Sigmoid colon (tissue), 4 donors: ENCODE measurements around the gene PCSK5.

ENCODE experiments used
- EP300 ChIP-seq, 4 donors: sonication (generic); formaldehyde crosslinking; IDR thresholded peaks; one replicate each; pipeline ENCODE4 v1.6.1; 2017; ENCODE audit warnings: antibody characterized with exemption in 4 of 4
- POLR2AphosphoS5 ChIP-seq, 4 donors: sonication (generic); formaldehyde crosslinking; IDR thresholded peaks; one replicate each; pipeline ENCODE4 v1.6.1; 2017; ENCODE audit warnings: antibody characterized with exemption in 4 of 4
- TF ChIP-seq, protein P1 (sequence below), 4 experiments: fragments of 450-650 bp in 3 of 4; fragments of 200-600 bp in 1 of 4; IDR thresholded peaks; one replicate each; pipeline ENCODE4 v1.5.1; 2016 to 2019; ENCODE audit warnings: antibody characterized with exemption in 4 of 4, mild to moderate bottlenecking in 3 of 4, moderate library complexity in 2 of 4

- TF ChIP-seq, protein P1, sequence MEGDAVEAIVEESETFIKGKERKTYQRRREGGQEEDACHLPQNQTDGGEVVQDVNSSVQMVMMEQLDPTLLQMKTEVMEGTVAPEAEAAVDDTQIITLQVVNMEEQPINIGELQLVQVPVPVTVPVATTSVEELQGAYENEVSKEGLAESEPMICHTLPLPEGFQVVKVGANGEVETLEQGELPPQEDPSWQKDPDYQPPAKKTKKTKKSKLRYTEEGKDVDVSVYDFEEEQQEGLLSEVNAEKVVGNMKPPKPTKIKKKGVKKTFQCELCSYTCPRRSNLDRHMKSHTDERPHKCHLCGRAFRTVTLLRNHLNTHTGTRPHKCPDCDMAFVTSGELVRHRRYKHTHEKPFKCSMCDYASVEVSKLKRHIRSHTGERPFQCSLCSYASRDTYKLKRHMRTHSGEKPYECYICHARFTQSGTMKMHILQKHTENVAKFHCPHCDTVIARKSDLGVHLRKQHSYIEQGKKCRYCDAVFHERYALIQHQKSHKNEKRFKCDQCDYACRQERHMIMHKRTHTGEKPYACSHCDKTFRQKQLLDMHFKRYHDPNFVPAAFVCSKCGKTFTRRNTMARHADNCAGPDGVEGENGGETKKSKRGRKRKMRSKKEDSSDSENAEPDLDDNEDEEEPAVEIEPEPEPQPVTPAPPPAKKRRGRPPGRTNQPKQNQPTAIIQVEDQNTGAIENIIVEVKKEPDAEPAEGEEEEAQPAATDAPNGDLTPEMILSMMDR (IDR thresholded peaks at IDR 0.05): no peak
- no peak for TF ChIP-seq POLR2AphosphoS5 (IDR thresholded peaks at IDR 0.05)
- no peak for TF ChIP-seq EP300 (IDR thresholded peaks at IDR 0.05)
Observed at GRCh38 chr9:76342858-76343257, 452.4 kb downstream of the PCSK5 start.
